Transverse colon (tissue), 4 donors: ENCODE results near the gene SEC24A. TPM values are rescaled to one million over a fixed set of nuclear protein-coding genes. Genes with fewer than 3 reads are reported as not detected.
A peak's percentile ranks its signal among the peaks of the same experiment; 100 is the strongest.

ENCODE experiments used
- DNase-seq: peaks from one replicate; pipeline ENCODE4 v3.0.0-alpha.2; 2019
- H3K27ac ChIP-seq, 4 donors: fragments of 200-600 bp; sonication (generic); 2 replicates each; pipeline ENCODE4 v1.5.1; 2016 to 2018; ENCODE audit warnings: inconsistent platforms in 4 of 4
- H3K27me3 ChIP-seq: fragments of 200-600 bp; sonication (generic); 2 replicates; pipeline ENCODE4 v1.5.1; 2017; ENCODE audit warnings: inconsistent platforms
- H3K36me3 ChIP-seq, 4 donors: fragments of 200-600 bp; sonication (generic); 2 replicates each; pipeline ENCODE4 v1.5.1; 2017 to 2019; ENCODE audit warnings: inconsistent platforms in 4 of 4
- H3K4me1 ChIP-seq, 4 donors: fragments of 200-600 bp; sonication (generic); 2 replicates each; pipeline ENCODE4 v1.5.1; 2017 to 2020; ENCODE audit warnings: inconsistent platforms in 4 of 4
- H3K4me3 ChIP-seq, 4 donors: fragments of 200-600 bp; sonication (generic); 1 replicate in 1 of 4; 2 replicates in 3 of 4; pipeline versions ENCODE4 v1.5.1 to v1.6.1; 2017 to 2019; ENCODE audit warnings: inconsistent platforms in 4 of 4
- H3K9me3 ChIP-seq, 2 donors: fragments of 200-600 bp; sonication (generic); 2 replicates each; pipeline ENCODE4 v1.5.1; 2017 to 2019; ENCODE audit warnings: inconsistent platforms in 2 of 2
- EP300 ChIP-seq: sonication (generic); formaldehyde crosslinking; IDR thresholded peaks from one replicate; pipeline ENCODE4 v1.6.1; 2017; ENCODE audit warnings: antibody characterized with exemption, low read depth
- POLR2A ChIP-seq: fragments of 450-650 bp; IDR thresholded peaks from one replicate; pipeline ENCODE4 v1.6.1; 2016; ENCODE audit warnings: antibody characterized with exemption, mild to moderate bottlenecking, moderate library complexity
- POLR2AphosphoS5 ChIP-seq, 3 donors: sonication (generic); formaldehyde crosslinking; IDR thresholded peaks; one replicate each; pipeline ENCODE4 v1.6.1; 2016; ENCODE audit warnings: antibody characterized with exemption in 3 of 3
- WGBS, 2 donors: methylation state at CpG; one replicate each; pipeline ENCODE4 v1.1.5; 2018; ENCODE audit warnings: low coverage in 1 of 2; 5-methylcytosine and 5-hydroxymethylcytosine counted together
- in situ Hi-C, 4 donors: fragments of 200-750 bp; cut with MboI; loops; one replicate each; pipeline versions ENCODE4 v1.15.0 to v1.15.1; 2017; ENCODE audit warnings: low sequenced_read_pairs in 3 of 4, low pct_ligation_motif_present in 1 of 4, low pct_unique_long_range_greater_than_20kb in 1 of 4
- intact Hi-C: fragments of 100-400 bp; cut with DNase I; formaldehyde crosslinking; loops from one replicate; pipeline ENCODE4 v1.15.1; 2023; ENCODE audit warnings: low total_unique reads
- total RNA-seq, 4 donors: library from RNA; depleted of rRNA; stranded (reverse); fragments of >200 nt; gene quantifications; one replicate each; pipeline ENCODE4 v1.1.0, GENCODE V29; 2016
- TF ChIP-seq, protein P1 (sequence below), 5 experiments: fragments of 200-600 bp in 3 of 5; fragments of 450-650 bp in 2 of 5; sonication (generic) in 3 of 5; IDR thresholded peaks; 1 replicate in 2 of 5; 2 replicates in 3 of 5; pipeline ENCODE4 v1.5.1; 2016 to 2017; ENCODE audit warnings: antibody characterized with exemption in 5 of 5, inconsistent platforms in 3 of 5, mild to moderate bottlenecking in 2 of 5, moderate library complexity in 1 of 5

Gene SEC24A
- total RNA-seq, 4 donors from 2014 or later: 9.2 to 26.7 (median 18.6) TPM

DNA sequence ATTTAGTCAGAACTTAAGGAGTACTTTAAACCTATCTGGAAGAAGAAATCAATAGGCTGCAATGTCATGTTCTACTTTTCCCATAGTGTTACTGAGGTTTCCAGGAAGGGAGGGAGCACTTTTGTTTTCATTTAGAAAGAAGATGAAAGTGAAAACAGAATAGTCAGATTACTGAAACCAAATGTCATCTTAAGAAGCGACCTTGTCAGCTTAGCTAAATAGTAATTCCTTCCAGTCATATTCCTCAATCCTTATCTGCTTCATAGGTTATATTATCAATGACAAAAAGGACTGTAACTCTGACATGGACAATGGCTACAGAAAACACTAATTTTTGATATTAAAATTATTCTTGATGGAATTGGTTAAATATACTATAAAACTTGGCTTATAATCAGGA is 43.7 kb upstream of the SEC24A start:
- in situ Hi-C loops: no loop called here
- H3K9me3 ChIP-seq: no peaks in the 10 kb centered on the region
- H3K36me3 ChIP-seq: peaks cover 0 to 52% (median 15%) of the 10 kb centered on the region in 4 donors
- DNase-seq: no peak
- WGBS, 2 donors: 65 to 73% methylated on average over 1 of the region's 1 CpG
- no peak overlapping the region for H3K4me3 ChIP-seq
- TF ChIP-seq EP300 (no peak), POLR2A (no peak), POLR2AphosphoS5 (IDR thresholded peaks at IDR 0.05) (no peak)
- TF ChIP-seq, protein P1, sequence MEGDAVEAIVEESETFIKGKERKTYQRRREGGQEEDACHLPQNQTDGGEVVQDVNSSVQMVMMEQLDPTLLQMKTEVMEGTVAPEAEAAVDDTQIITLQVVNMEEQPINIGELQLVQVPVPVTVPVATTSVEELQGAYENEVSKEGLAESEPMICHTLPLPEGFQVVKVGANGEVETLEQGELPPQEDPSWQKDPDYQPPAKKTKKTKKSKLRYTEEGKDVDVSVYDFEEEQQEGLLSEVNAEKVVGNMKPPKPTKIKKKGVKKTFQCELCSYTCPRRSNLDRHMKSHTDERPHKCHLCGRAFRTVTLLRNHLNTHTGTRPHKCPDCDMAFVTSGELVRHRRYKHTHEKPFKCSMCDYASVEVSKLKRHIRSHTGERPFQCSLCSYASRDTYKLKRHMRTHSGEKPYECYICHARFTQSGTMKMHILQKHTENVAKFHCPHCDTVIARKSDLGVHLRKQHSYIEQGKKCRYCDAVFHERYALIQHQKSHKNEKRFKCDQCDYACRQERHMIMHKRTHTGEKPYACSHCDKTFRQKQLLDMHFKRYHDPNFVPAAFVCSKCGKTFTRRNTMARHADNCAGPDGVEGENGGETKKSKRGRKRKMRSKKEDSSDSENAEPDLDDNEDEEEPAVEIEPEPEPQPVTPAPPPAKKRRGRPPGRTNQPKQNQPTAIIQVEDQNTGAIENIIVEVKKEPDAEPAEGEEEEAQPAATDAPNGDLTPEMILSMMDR (IDR thresholded peaks at IDR 0.05): no peak
- H3K27me3 ChIP-seq: no peaks in the 10 kb centered on the region
- no peak overlapping the region for H3K27ac ChIP-seq
- H3K4me1 ChIP-seq: no peaks in the 10 kb centered on the region
- intact Hi-C loops: no loop called here

- no peak overlapping the region for H3K27ac ChIP-seq
- intact Hi-C loops (no loop called here), in situ Hi-C loops (no loop called here)
- peaks cover 0 to 62% (median 17%) of the 10 kb centered on the region in 4 donors for H3K36me3 ChIP-seq
- WGBS, 2 donors: 85 to 86% methylated on average over 4 to 5 of the region's 5 CpGs
- H3K9me3 ChIP-seq: no peaks in the 10 kb centered on the region
- no peaks in the 10 kb centered on the region for H3K4me1 ChIP-seq
- no peaks in the 10 kb centered on the region for H3K27me3 ChIP-seq
- H3K4me3 ChIP-seq: no peak overlapping the region
- no peak for DNase-seq
- TF ChIP-seq, protein P1 (IDR thresholded peaks at IDR 0.05): no peak
- TF ChIP-seq EP300: no peak
- no peak for TF ChIP-seq POLR2AphosphoS5 (IDR thresholded peaks at IDR 0.05)
- TF ChIP-seq POLR2A: no peak
Measured at GRCh38 chr5:134606726-134607125, 41.9 kb upstream of the SEC24A start.

GRCh38 chr5:134608555-134608954 is 40.0 kb upstream of the SEC24A start:
- no peak overlapping the region for H3K4me3 ChIP-seq
- WGBS, 2 donors: 74 to 92% methylated on average over 2 to 3 of the region's 3 CpGs
- in situ Hi-C loops (no loop called here), intact Hi-C loops (no loop called here)
- H3K4me1 ChIP-seq: no peaks in the 10 kb centered on the region
- peaks cover 0 to 72% (median 21%) of the 10 kb centered on the region in 4 donors for H3K36me3 ChIP-seq
- no peak for DNase-seq
- peak overlapping the region in 1 of 4 donors; percentile 20 for H3K27ac ChIP-seq
- no peaks in the 10 kb centered on the region for H3K9me3 ChIP-seq
- H3K27me3 ChIP-seq: no peaks in the 10 kb centered on the region
- TF ChIP-seq POLR2A: no peak
- TF ChIP-seq EP300: no peak
- no peak for TF ChIP-seq POLR2AphosphoS5 (IDR thresholded peaks at IDR 0.05)
- TF ChIP-seq, protein P1 (IDR thresholded peaks at IDR 0.05): no peak

DNA sequence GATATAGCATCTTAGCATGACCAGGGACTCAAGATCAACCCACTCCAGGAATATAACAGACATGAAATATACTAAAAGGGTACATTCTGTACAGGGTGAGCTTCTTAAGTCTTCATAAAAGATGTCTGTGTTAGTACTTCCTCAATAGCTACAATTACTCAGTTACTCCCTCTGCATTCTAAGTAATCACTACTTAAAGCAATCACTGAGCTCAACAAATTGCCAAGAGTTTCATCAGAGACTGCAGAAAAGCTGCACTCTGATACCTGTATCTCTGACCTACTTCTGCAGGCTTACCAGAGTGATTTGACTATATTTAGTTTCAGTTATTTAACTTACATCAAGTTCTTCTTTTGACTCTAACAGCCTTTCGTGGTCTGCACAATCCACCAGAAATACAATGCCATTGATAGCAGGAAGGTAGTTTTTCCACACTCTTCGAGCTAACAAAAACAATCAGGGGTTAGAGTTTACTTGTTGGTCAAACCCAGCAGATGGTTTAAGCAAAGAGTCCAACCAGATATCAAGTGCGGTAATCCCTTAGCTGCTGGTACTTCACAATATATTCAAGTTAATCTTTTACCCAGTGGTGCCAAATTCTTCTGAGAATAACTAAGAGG is 39.2 kb upstream of the SEC24A start:
- DNase-seq: no peak
- intact Hi-C loops: no loop called here
- Histone ChIP-seq H3K27ac (peak overlapping the region in 2 of 4 donors; percentile 3 to 20), H3K9me3 (no peaks in the 10 kb centered on the region), H3K4me1 (no peaks in the 10 kb centered on the region), H3K27me3 (no peaks in the 10 kb centered on the region), H3K36me3 (peaks cover 0 to 69% (median 21%) of the 10 kb centered on the region in 4 donors), H3K4me3 (no peak overlapping the region)
- TF ChIP-seq POLR2AphosphoS5 (IDR thresholded peaks at IDR 0.05) (no peak), POLR2A (no peak), EP300 (no peak)
- TF ChIP-seq, protein P1 (IDR thresholded peaks at IDR 0.05): no peak
- in situ Hi-C loops: no loop called here
- WGBS, 2 donors: 39% methylated on average over 3 of the region's 3 CpGs
